GM12801 (cell line): ENCODE data around the gene GRID1.

Source experiments
- CTCF ChIP-seq: IDR thresholded peaks from one replicate; pipeline ENCODE4 v1.5.1; 2011; ENCODE audit warnings: control low read depth; ENCODE audit not compliant: insufficient read length; ENCODE audit errors: extremely low read depth

GRID1 gene

GRCh38 chr10:86222687-86223086 is 143.9 kb downstream of the GRID1 start:
- no peak for TF ChIP-seq CTCF

GRCh38 chr10:86222336-86222650 is 144.3 kb downstream of the GRID1 start:
- no peak for TF ChIP-seq CTCF

DNA sequence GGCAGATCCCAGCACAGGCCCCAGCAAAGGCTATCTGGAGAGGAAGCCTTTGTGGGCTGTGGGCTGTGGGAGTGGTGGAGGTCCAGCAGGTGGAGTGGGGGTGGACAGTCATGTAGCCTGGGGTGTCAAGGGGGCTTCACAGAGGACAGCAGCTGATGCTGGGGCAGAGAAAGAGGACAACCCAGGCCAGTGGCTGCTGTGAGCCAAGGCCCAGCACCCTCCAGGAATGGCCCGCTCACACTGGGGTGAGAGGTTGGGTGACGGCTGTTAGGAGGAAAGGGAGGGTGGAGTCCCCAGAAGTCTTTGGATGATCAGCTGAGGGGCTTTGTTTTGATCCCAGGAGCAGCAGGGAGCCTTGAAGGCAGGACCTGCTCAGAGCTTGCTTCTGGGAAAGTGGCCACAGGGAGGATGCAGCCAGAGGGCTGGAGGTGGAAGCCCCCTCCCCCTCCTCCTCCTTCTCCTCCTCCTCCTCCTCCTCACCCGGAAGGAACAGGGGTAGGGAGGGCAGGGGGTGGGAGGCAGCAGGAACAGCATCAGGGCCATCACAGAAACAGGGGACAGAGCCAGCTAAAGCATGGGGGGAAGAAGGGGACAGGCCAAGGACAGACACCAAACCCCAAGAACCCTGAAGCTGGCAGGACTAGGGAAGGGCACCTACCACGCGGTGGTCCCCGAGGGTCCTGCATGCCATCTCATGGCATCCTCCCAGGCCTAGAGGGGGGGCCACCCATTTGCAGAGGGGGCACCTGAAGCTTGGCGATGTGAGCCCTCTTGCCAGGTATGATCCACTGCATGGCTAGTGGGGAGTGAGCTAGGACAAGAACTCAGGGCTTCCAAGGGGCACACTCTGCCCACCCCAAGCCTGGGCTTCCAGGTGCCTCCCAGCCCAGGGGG is 144.9 kb downstream of the GRID1 start:
- TF ChIP-seq CTCF = no peak

GRCh38 chr10:86220626-86221025 is 146.0 kb downstream of the GRID1 start:
- TF ChIP-seq CTCF = no peak

DNA sequence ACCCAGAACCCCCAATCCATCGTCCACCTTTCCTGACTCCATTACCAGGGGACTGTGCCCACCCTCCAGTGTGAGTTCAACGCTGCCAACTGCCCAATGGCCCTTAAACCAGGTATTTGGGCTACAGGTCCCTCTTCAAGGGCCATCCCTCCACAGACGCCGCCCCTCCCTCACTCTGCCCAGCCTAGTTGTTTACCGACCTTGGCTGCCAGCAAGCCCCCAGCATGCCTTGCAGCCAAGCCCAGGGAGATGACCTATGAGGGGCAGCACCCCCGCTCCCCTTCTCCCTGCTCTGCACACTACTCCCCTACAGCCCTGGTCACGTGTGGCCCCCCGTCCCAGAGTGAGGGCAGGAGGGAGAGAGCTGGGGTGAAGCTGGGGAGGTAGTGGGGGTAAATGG is 147.3 kb downstream of the GRID1 start:
- TF ChIP-seq CTCF = no peak

GRCh38 chr10:86218842-86219241 is 147.8 kb downstream of the GRID1 start:
- TF ChIP-seq CTCF = no peak

GRCh38 chr10:86218160-86218559 is 148.4 kb downstream of the GRID1 start:
- no peak for TF ChIP-seq CTCF
